Measurements from ENCODE around the gene GCKR.
"Not testable (repeated sequence)": the region's sequence is repeated elsewhere in the genome, so short reads cannot be mapped to it uniquely, and the experiment has no call there.

Gene GCKR

GRCh38 chr2:27518113-27518781 lies 21.6 kb downstream of the GCKR start:
- DNase-seq (ENCODE audit: low spot score) = no peak

- DNase-seq (ENCODE audit: low spot score) = no peak
Observed at GRCh38 chr2:27518782-27519113, 22.1 kb downstream of the GCKR start.

DNA sequence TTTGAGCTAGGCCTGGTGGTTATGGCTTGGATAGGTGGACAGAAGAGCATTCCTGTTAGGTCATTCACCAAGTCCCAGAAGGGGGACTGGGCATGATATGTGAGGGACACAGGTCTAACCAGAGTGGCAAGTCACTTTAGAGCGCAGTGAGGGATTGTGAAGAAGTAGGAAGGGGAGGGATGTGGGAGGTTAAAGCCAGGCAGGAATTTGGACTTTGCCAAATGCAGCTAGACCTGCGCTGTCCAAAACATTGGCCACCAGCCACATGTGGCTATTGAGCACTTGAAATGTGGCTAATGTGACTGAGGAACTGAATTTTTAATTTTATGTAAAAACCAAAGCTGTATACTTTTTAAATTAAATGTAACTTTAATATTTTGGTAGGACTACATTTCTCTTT lies 23.7 kb downstream of the GCKR start:
- DNase-seq (ENCODE audit: low spot score) = no peak

GRCh38 chr2:27522400-27522945 lies 25.8 kb downstream of the GCKR start:
- DNase-seq (ENCODE audit: low spot score) = no peak

DNA sequence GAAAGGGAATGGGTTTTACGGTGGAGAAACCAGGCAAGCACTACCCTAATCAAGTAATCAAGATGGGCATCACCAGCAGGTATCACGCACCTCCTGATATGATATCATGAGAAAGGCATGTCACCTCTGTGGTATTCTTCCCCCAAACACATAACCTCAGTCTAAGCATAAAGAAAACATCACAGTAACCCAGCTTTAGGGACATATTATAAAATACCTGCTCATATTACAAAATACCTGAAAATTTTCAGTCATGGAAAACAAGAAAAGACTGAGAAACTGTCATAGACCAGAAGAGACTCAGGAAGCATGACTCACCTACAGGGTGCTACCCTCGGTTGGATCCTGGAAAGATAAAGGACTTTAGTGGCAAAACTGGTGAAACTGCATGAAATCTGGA lies 30.5 kb downstream of the GCKR start:
- DNase-seq (ENCODE audit: low spot score) = no peak

GRCh38 chr2:27531983-27532382 lies 35.3 kb downstream of the GCKR start:
- DNase-seq (ENCODE audit: low spot score) = no peak

DNA sequence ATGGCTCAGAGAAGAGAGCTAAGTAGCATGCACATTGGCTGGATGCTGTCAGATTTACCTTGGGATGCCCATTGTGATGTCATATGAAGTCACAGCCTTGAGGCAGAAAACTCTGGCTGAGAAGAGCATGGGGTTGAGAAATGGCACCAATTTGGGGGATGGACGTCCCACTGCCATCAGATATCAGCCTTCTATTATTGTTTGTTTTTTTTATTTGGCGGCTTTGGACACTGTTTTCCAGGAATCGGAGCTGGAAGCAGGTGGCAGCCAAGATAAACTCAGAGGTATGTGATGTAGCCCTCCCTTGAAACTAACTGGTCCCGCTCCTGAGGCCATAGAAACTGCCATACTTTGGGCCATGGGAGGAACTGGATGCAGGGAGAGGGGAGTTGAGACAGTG lies 40.6 kb downstream of the GCKR start:
- DNase-seq (ENCODE audit: low spot score) = no peak

DNA sequence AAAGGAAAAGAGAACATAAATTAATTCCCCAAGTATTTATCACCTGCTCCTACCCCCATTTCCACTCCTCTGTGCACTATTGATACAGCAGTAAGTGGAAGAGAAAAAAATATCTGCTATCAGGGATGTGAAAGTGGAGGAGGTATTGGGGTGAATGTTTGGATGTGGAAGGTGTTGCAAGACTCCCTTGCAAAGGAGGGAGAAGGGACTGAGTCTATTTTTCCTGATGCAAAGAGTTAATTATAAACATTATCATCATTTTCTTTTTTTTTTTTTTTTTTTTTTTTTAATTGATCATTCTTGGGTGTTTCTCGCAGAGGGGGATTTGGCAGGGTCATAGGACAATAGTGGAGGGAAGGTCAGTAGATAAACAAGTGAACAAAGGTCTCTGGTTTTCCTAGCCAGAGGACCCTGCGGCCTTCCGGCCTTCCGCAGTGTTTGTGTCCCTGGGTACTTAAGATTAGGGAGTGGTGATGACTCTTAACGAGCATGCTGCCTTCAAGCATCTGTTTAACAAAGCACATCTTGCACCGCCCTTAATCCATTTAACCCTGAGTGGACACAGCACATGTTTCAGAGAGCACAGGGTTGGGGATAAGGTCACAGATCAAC lies 42.3 kb downstream of the GCKR start:
- DNase-seq (ENCODE audit: low spot score) = not testable (repeated sequence)

GRCh38 chr2:27539649-27540048 lies 43.0 kb downstream of the GCKR start:
- DNase-seq (ENCODE audit: low spot score) = not testable (repeated sequence)

- DNase-seq (ENCODE audit: low spot score) = no peak
Observed at GRCh38 chr2:27544143-27544821, 47.6 kb downstream of the GCKR start.

- no peak for DNase-seq (ENCODE audit: low spot score)
Observed at GRCh38 chr2:27545348-27546141, 48.9 kb downstream of the GCKR start.

GRCh38 chr2:27549303-27549702 lies 52.7 kb downstream of the GCKR start:
- DNase-seq (ENCODE audit: low spot score) = no peak

DNA sequence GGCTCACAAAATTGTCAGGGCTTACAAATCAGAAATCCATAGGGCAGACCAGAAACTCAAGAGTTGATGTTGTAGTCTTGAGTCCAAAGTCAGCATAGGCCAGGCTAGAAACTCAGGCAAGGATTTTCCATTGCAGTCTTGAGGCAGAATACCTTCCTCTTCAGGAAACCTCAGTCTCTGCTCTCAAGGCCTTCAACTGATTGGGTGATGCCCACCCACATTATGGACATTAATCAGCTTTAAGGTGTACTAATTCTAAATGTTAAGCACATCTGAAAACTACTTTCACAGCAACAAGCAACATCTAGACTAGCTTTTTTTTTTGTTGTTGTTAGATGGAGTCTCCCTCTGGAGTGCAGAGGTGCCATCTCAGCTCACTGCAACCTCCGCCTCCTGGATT lies 54.9 kb downstream of the GCKR start:
- no peak for DNase-seq (ENCODE audit: low spot score)

DNA sequence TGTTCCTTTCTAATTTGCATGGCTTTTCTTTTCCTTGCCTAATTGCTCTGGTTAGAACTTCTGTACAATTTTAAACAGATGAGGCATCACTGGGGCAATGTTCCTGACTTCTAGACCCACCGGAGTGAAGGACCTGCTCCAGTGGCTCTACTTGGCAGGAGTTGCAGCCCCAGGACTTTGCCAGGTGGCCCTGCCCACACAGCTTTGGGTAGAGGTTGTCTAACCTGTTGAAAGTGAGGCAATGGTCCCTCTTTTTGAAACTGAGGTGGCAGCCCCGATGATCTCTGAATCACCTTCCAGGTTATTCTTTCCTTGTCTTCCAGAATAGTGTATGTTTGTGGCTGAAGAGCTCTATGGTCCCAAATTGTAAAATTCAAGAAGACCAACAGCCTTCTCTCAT lies 56.3 kb downstream of the GCKR start:
- DNase-seq (ENCODE audit: low spot score) = no peak

DNA sequence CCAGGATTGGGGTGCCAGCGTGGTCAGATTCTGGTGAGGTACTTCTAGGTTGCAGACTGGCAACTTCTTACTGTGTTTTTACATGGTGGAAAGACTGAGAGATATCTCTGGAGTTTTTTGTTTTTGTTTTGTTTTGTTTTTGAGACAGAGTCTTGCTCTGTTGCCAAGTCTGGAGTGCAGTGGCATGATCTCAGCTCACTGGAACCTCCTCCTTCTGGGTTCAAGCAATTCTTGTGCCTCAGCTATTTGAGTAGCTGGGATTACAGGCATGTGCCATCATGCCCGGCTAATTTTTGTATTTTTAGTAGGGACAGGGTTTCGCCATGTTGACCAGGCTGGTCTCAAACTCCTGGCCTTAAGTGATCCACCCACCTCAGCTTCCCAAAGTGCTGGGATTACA lies 57.8 kb downstream of the GCKR start:
- not testable (repeated sequence) for DNase-seq (ENCODE audit: low spot score)

GRCh38 chr2:27559228-27559627 lies 62.6 kb downstream of the GCKR start:
- no peak for DNase-seq (ENCODE audit: low spot score)

DNA sequence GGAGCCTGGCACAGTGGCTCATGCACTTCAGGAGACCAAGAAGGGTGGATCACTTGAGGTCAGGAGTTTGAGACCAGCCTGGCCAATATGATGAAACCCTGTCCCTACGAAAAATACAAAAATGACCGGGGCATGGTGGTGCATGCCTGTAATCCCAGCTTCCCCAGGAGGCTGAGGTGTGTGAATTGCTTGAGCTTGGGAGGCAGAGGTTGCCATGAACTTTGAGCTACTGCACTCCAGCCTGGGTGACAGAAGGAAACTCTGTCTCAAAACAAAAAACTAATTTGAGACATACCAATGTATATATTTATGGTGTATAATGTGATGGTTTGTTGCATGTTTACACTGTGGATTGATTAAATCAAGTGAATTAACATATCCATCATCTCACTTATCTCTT lies 64.4 kb downstream of the GCKR start:
- no peak for DNase-seq (ENCODE audit: low spot score)

- DNase-seq (ENCODE audit: low spot score) = no peak
Observed at GRCh38 chr2:27566628-27567027, 70.0 kb downstream of the GCKR start.

- DNase-seq (ENCODE audit: low spot score) = no peak
Observed at GRCh38 chr2:27569398-27569797, 72.8 kb downstream of the GCKR start.

DNA sequence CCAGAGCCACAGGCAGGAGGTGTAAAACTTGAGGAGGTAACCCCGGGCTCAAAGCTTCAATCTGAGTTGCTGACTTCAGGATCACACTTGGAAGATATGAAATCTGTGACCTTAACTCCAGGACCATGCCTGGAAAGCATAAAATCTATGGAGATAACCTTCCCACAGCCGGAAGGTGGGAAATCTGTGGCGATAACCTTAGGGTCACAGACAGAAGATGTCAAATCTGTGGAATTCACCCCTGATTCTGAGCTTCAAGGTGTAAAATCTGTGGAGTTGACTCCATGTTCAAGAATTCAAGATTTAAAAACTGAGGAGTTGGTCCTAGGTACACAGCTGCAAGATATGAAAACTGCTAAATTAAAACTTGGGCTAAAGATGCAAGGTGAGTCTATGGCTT lies 74.6 kb downstream of the GCKR start:
- DNase-seq (ENCODE audit: low spot score) = no peak

DNA sequence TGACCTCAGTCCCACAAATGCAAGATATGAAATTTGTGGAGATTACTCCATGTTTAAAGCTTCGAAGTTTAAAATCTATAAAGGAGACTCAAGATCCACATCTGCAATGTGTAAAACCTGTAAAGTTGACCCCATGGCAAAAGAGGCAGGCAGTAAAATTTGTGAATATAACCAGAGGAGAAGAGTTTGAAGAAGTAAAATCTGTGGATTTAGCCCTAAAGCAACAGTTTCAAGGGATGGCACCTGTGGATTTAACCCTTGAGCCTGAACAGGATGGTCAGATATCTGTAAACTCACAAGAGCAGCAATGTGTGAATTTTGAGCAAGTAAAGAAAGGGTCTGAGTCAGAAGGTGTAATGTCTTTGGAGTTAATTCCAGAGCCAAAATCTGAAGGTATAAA lies 75.0 kb downstream of the GCKR start:
- no peak for DNase-seq (ENCODE audit: low spot score)

GRCh38 chr2:27572439-27572838 lies 75.8 kb downstream of the GCKR start:
- no peak for DNase-seq (ENCODE audit: low spot score)

GRCh38 chr2:27572998-27573429 lies 76.4 kb downstream of the GCKR start:
- no peak for DNase-seq (ENCODE audit: low spot score)

All from hematopoietic multipotent progenitor cell treated with erythropoietin and hydrocortisone succinate and interleukin-3 and kit ligand, for 15 days (in vitro differentiated cells).